NCI-H446 treated with DMSO at 0.1 percent for 48 hours (cell line): ENCODE results near the gene AGXT2.

Experiments
- DNase-seq: peaks from one replicate; lab custom pipeline; 2025; lab: John Stamatoyannopoulos, UW

AGXT2 gene, protein sequence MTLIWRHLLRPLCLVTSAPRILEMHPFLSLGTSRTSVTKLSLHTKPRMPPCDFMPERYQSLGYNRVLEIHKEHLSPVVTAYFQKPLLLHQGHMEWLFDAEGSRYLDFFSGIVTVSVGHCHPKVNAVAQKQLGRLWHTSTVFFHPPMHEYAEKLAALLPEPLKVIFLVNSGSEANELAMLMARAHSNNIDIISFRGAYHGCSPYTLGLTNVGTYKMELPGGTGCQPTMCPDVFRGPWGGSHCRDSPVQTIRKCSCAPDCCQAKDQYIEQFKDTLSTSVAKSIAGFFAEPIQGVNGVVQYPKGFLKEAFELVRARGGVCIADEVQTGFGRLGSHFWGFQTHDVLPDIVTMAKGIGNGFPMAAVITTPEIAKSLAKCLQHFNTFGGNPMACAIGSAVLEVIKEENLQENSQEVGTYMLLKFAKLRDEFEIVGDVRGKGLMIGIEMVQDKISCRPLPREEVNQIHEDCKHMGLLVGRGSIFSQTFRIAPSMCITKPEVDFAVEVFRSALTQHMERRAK

DNA sequence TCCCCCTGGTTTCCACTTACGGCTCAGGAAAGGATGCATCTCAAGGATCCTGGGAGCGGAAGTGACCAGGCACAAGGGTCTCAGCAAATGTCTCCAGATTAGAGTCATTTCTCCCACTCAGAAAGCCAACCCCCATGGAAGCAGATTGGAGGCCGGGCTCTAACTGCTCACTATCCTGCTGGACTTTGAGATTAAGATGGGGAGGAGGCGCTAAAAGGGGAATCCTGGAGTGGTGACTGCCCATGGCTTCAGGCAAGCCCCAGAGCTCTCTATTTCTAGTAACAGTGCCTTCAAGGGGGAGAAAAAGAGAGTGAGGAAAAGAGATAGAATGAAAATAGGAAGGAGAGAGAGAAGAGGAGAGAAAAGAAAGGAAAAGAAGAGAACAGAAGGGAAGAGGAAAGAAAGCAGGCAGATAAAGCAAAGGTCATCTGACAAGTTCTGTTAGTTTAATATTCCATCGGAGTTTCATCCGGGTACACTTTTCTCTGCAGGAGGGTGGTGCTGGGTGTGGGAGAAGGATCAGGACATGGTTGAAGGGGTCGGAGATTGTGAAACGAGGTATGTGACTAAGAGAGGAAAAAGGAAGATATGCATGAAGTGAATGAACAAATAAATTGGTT lies at the start of gene AGXT2:
TSS of gene AGXT2 (minus strand) at position 165 of the 620 bp plus-strand sequence. CDS start at position 108, 57 bp downstream.
- no peak for DNase-seq

DNA sequence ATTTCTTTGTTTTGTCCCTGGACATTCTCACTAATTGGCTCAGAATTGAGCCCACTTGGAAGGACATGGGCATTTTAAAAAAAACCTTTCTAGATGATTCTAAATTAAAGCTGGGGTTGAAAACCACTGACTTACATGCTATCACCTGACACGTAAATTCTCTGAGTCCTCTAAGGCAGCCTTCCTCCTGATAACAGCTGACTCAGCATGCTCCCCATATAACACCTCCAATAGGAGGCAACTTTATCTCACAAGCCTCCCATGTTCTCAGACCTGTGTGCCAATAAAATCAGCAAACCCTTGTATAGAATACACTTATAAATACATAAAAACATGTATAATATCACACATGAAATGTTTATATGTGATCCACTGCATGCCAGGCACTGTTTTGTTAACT lies 49.2 kb upstream of the AGXT2 start:
- no peak for DNase-seq

- DNase-seq = peak; percentile 99
Measured at GRCh38 chr5:35096216-35096615, 48.5 kb upstream of the AGXT2 start.

DNA sequence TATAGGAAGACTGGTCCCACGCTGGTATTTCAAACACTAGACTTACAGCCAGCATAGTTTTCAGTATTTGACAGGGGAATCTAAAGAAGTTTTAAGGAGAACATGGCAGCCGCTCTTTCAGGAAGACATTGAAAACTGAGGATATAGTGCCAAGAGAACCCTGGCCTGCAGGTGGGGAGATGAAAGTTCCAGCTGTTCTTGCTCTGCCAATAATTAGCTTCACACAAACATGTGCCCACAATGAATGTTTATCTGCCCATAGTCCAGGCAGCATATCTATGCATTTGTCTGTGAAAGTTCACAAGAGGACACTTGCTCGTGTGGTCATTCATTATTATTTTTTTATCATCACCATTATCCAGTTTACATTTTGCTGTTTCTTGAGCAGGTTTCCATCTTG lies 47.6 kb upstream of the AGXT2 start:
- peak; percentile 29 for DNase-seq

GRCh38 chr5:35094948-35095347 lies 47.2 kb upstream of the AGXT2 start:
- peak; percentile 50 for DNase-seq

DNA sequence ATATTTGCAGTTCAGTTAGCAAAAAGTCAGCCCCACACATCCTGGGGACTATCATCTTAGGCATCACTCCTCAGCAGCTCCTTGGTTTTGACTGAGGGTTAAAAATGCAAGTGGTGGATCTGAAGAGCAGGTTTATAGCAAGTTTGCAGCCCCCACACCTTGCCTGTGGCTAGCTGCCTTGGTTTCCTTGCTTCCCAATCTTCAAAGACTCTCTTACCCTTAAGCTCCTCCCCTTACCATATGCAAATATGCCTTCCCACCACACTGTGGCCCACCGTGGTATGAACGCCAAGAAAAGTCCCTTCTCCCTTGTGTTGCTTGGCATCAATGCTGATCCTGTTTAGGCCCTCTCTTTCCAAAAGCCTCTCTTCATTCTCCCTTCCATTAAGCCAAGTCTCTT lies 45.0 kb upstream of the AGXT2 start:
- no peak for DNase-seq

DNA sequence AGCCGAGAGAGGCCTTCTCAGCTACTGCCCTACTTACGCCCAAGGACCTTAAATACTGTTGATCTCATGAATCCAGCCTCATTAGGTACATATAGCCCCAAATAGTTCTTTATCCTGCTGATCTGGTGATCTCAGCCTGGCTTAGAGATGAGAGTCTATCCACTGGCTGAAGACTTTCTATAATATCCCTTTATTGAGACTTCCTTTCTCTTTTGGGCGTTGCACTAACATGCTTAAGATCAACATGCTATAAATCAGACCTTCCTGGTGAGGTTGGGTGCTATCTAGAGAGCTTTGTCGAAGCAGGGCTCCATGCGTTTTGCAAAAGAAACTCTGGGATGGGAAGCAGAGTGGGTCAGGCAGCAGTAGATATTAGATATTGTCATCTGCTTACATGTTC lies 44.0 kb upstream of the AGXT2 start:
- DNase-seq = no peak

GRCh38 chr5:35089334-35090314 lies 41.9 kb upstream of the AGXT2 start:
- DNase-seq = peak; percentile 63

DNA sequence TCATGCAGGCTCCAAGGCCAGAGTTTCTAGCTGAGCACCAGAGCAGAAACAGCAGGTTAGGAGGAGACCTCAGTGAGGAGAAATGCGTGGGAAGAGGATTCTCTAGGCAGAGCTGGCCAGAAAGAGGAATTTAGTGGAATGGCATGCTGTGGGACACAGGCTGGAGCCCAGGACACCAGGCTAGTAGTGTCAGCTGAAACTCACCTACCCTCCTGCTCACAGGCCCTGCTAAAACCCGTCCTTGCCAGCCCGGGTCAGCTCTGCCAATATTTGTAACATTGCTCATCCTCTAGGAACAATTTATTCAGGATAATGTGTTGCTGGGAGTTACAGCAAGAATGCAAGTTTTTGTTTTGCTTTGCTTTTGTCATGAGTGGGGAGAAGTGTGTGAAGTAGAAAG lies 40.2 kb upstream of the AGXT2 start:
- DNase-seq = no peak

GRCh38 chr5:35083150-35083549 lies 35.4 kb upstream of the AGXT2 start:
- DNase-seq = no peak

DNA sequence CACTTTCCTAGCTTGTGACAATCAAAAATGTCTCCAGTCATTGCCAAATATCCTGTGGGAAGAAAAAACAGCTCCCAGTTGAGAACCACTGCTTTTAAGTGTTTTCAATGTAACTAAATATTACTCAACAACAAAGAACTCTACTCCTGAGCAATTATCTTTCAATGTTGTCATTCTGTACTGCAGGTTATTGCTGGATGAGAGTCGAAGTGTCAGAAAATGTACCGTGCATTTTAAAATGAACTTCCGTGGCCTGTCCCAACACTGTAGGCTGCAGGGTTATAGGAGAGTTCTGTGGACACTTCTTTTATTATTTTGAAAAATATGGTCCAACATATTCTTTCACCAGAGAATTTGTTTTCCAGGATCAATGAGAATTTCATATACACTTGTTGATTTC lies 34.8 kb upstream of the AGXT2 start:
- DNase-seq = no peak

DNA sequence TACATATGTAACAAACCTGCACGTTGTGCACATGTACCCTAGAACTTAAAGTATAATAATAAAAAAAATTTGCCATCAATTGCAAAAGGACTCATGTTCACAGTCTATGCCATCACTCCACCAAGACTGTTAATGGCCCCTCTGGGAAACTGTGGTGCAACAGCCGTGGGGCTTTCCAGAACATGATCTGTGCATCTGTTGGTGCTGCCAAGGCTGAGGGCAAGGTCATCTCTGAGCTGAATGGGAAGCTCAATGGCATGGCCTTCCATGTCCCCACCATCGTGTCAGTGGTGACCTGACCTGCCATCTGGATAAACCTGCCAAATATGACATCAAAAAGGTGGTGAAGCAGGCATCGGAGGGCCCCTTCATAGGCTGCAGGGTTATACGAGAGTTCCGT lies 33.4 kb upstream of the AGXT2 start:
- no peak for DNase-seq

DNA sequence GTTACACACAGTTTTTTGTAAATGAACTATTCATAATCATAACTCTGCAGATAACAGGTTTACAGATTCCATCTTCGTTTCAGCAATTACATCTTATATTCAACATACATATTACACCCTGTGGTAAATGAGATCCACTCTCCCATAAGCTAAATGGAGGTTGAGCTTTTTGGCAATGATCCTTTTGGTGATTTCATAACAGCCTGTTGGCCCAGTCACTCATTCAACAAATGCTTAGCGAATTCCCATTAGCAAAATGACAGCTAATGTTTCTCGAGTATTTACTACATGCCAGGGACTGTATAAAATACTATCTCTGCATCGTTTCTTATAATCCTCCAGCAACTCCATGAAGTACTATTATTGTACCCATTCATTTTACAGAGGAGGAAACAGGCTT lies 25.4 kb upstream of the AGXT2 start:
- peak; percentile 44 for DNase-seq

GRCh38 chr5:35069188-35069587 lies 21.4 kb upstream of the AGXT2 start:
- no peak for DNase-seq

- no peak for DNase-seq
Measured at GRCh38 chr5:35067985-35068384, 20.2 kb upstream of the AGXT2 start.

DNA sequence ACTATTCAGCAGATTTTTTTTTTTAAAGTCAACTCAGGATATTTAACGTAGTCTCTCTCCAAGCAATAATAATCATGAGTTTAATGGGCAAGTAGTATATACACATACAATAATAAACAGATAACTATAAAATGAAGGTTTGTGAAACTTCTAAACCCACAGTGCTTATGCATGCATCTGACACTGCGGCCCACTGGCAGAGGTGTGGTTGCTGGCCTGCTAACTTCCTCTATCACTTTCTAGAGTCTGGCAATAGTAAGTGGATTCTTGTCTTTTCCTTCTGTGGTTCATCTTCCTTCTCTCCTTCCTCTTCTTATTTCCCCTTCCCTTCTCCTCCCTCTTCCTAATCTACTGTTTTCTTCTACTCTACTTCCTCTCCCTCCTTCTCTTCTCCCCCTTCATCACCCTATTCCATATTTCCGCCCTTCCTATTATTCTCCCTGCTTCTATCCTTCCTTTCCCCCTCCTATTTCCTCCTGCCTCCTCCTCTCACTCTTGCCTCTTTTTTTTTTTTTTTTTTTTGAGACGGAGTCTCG lies 18.6 kb upstream of the AGXT2 start:
- no peak for DNase-seq

GRCh38 chr5:35063414-35063813 lies 15.7 kb upstream of the AGXT2 start:
- no peak for DNase-seq

DNA sequence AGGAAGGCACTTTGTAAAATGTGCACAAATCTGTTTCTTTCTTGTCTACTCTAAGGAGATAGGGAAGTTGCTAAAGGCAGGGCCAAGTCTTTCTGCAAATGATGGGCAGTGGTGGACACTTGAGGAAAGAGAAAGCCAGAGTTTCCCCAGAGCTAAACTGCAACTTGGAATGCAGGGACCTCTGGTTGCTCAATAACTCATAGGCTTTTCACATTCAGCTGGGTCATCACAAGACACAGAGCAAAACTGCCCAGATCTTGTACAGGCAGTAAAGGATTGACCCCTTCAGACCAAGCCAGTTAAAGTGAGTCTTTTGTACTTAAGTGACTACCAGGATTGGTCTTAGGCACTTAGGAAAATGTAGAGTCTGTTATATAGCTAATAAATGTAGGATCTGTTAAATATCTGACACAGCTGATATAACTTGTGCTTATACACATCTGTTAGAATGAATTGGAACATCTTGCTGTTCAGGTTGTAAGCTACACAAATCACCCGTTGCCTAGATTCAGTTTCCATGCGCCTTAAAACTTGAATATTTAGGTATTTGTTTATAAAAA lies 13.5 kb upstream of the AGXT2 start:
- no peak for DNase-seq

- no peak for DNase-seq
Measured at GRCh38 chr5:35060236-35060635, 12.5 kb upstream of the AGXT2 start.

DNA sequence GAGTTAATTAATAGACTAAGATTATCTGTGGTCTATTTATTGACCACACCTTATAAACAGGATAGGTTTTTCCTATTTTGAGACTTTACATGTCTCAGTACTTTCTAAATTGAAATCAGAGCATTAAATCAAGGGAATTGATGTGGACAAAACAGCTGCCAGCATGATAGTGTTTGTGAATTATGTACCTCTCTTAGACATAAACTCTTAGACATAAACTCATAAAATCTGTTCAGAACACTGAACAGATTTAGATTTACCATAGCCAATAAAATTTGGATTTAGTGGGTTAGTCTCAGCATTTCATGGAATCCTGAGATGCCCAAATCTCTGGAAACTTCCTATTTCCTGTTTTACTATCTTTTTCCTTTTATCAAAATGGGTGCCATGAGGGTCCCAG lies 11.5 kb upstream of the AGXT2 start:
- DNase-seq = no peak

DNA sequence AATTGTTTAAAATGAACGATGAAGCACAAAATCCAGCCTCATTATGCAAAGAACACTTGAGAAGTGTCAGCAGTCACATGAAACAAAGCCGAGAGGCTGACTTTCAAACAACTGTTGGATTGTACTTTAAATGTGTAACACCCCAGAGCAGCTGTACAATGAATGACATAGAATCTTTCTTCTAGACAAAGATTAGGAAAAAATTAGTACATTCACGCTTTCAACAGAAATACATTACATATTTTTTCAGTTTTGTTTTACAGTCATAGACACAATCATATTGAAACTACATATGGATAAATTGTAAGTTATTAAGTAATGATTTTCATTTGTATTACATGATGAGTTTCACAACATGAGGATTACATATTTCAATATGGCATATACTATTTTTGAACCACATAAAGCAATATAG lies 10.6 kb upstream of the AGXT2 start:
- no peak for DNase-seq

- no peak for DNase-seq
Measured at GRCh38 chr5:35056686-35057085, 8.9 kb upstream of the AGXT2 start.
